CD4-positive, alpha-beta T cell treated with Interleukin-17A for 4 hours (primary cell): ENCODE data around the gene RHOH.

Experiments used
- DNase-seq: peaks from one replicate; pipeline ENCODE4 v3.0.0-alpha.2; 2020; ENCODE audit warnings: mixed read lengths

RHOH gene

GRCh38 chr4:40190465-40190864 lies 6.4 kb upstream of the RHOH start:
- no peak for DNase-seq

- peak; percentile 58 for DNase-seq
Observed at GRCh38 chr4:40190880-40191815, 5.7 kb upstream of the RHOH start.

GRCh38 chr4:40192114-40193015 lies 4.5 kb upstream of the RHOH start:
- no peak for DNase-seq

GRCh38 chr4:40193016-40193571 lies 3.7 kb upstream of the RHOH start:
- peak; percentile 69 for DNase-seq

- no peak for DNase-seq
Observed at GRCh38 chr4:40193578-40193977, 3.3 kb upstream of the RHOH start.

- DNase-seq: peak; percentile 66
Observed at GRCh38 chr4:40194602-40195161, 2.1 kb upstream of the RHOH start.

- DNase-seq: no peak
Observed at GRCh38 chr4:40195182-40196177, 1.4 kb upstream of the RHOH start.

GRCh38 chr4:40196272-40196671 lies 559 bp upstream of the RHOH start:
- peak; percentile 44 for DNase-seq

GRCh38 chr4:40197879-40198689 lies 1.3 kb downstream of the RHOH start:
- peak; percentile 46 for DNase-seq

- peak; percentile 58 for DNase-seq
Observed at GRCh38 chr4:40199179-40199670, 2.4 kb downstream of the RHOH start.

GRCh38 chr4:40199999-40200874 lies 3.4 kb downstream of the RHOH start:
- DNase-seq: peak; percentile 62

GRCh38 chr4:40200875-40201801 lies 4.3 kb downstream of the RHOH start:
- DNase-seq: no peak

- no peak for DNase-seq
Observed at GRCh38 chr4:40201898-40202297, 5.1 kb downstream of the RHOH start.

- no peak for DNase-seq
Observed at GRCh38 chr4:40202474-40202873, 5.6 kb downstream of the RHOH start.

GRCh38 chr4:40204507-40205258 lies 7.9 kb downstream of the RHOH start:
- DNase-seq: no peak

GRCh38 chr4:40205259-40206198 lies 8.7 kb downstream of the RHOH start:
- no peak for DNase-seq
